Spleen (tissue), 11 donors: ENCODE results near the gene ACOT11. TPM values are rescaled to one million over a fixed set of nuclear protein-coding genes. Genes with fewer than 3 reads are reported as not detected.

Experiments
- DNase-seq: peaks from one replicate; pipeline ENCODE4 v3.0.0-alpha.2; 2020
- H3K27ac ChIP-seq, 8 donors: fragments of 200-600 bp; sonication (generic) in 7 of 8; 1 replicate in 4 of 8; 2 replicates in 4 of 8; pipeline versions ENCODE4 v1.5.0 to v1.8.0; 2016 to 2021; ENCODE audit warnings: inconsistent platforms in 4 of 8, mild to moderate bottlenecking in 4 of 8, moderate library complexity in 1 of 8
- H3K27me3 ChIP-seq, 7 donors: fragments of 200-600 bp; sonication (generic) in 6 of 7; replicated peaks in 1 of 7; 1 replicate in 4 of 7; 2 replicates in 3 of 7; pipeline versions ENCODE4 v1.5.0 to v1.8.0; 2016 to 2021; ENCODE audit warnings: inconsistent platforms in 3 of 7, mild to moderate bottlenecking in 1 of 7
- H3K36me3 ChIP-seq, 6 donors: fragments of 200-600 bp; sonication (generic) in 5 of 6; 1 replicate in 4 of 6; 2 replicates in 2 of 6; pipeline versions ENCODE4 v1.5.0 to v1.8.0; 2016 to 2021; ENCODE audit warnings: inconsistent platforms in 2 of 6
- H3K4me1 ChIP-seq, 6 donors: fragments of 200-600 bp; sonication (generic) in 5 of 6; 1 replicate in 3 of 6; 2 replicates in 3 of 6; pipeline versions ENCODE4 v1.5.0 to v1.8.0; 2016 to 2021; ENCODE audit warnings: inconsistent platforms in 3 of 6
- H3K4me3 ChIP-seq, 8 donors: fragments of 200-600 bp; sonication (generic) in 7 of 8; 1 replicate in 4 of 8; 2 replicates in 4 of 8; pipeline versions ENCODE4 v1.5.0 to v1.8.0; 2016 to 2021; ENCODE audit warnings: inconsistent platforms in 4 of 8, mild to moderate bottlenecking in 4 of 8, moderate library complexity in 2 of 8
- H3K9me3 ChIP-seq, 8 donors: fragments of 200-600 bp; sonication (generic) in 7 of 8; 1 replicate in 4 of 8; 2 replicates in 4 of 8; pipeline versions ENCODE4 v1.5.0 to v1.8.0; 2016 to 2021; ENCODE audit warnings: inconsistent platforms in 4 of 8
- POLR2A ChIP-seq, 3 donors: fragments of 450-650 bp; IDR thresholded peaks; one replicate each; pipeline ENCODE4 v1.5.1; 2017; ENCODE audit warnings: antibody characterized with exemption in 3 of 3, mild to moderate bottlenecking in 1 of 3
- POLR2AphosphoS5 ChIP-seq, 3 donors: sonication (generic); formaldehyde crosslinking; IDR thresholded peaks; one replicate each; pipeline ENCODE4 v1.5.1; 2017; ENCODE audit warnings: antibody characterized with exemption in 3 of 3
- WGBS, 5 donors: extraction: QIAGEN DNeasy Blood & Tissue Kit in 3 of 5; methylation state at CpG; one replicate each; pipeline versions ENCODE4 v1.1.5 to v1.1.7; 2013 to 2018; 5-methylcytosine and 5-hydroxymethylcytosine counted together
- intact Hi-C: fragments of 100-400 bp; cut with DNase I; formaldehyde crosslinking; loops from one replicate; pipeline ENCODE4 v1.15.0; 2023; ENCODE audit warnings: low total_unique reads
- polyA plus RNA-seq, 3 donors: library from polyadenylated mRNA; stranded (reverse); fragments of 200-250 nt; gene quantifications; one replicate each; pipeline ENCODE4 v1.2.1, GENCODE V29; 2013
- total RNA-seq, 7 donors: library from RNA; depleted of rRNA in 3 of 7; stranded (reverse); fragments of >200 nt in 3 of 7; fragmentation: NEBNext Ultra II Directional in 4 of 7; extraction: Animal tissue kit (Norgen Biotek cat#: 25700) in 4 of 7; gene quantifications; one replicate each; pipeline versions ENCODE4 v1.1.0 to v1.2.1, GENCODE V29; 2016 to 2021
- TF ChIP-seq, protein P1 (sequence below), 11 experiments: fragments of 200-600 bp in 7 of 11; fragments of 450-650 bp in 4 of 11; sonication (generic) in 4 of 11; IDR thresholded peaks in 8 of 11; conservative IDR thresholded peaks in 3 of 11; 1 replicate in 7 of 11; 2 replicates in 4 of 11; pipeline versions ENCODE4 v1.4.0 to v1.8.0; 2016 to 2021; ENCODE audit warnings: antibody characterized with exemption in 11 of 11, inconsistent platforms in 4 of 11, mild to moderate bottlenecking in 1 of 11
- donor health status: healthy with polysubstance abuse.
- donor health status: DM: no; HTN: no; CAD: no; lungs with moderate emphysema.
- donor health status: DM: no; HTN: no; CAD: no.
- donor health status: Bipolar disorder and iron deficiency.
- donor health status: healthy.
- donor health status: DM: no; HTN: no; CAD: no.
- donor health status: DM: yes; HTN: yes; CAD: no.

ACOT11 gene
- total and polyA plus RNA-seq, 10 donors = 0.30 to 3.2 (median 2.1) TPM

DNA sequence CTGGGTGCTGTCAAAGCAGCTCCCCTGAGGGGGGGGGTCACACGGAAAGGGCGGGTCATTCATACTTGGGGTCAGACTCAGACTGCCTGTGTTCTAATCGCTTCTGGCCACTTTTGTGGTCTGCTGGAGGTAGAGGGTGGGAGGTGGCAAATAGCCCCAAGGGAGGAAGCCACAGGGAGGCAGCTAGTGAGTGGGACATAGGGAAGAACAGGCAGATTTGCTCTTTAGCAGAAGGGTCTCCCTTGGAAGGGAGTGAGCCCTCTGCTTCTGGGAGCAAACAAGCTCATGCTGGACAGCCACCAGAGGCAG is 24.5 kb downstream of the ACOT11 start:
- 31 to 63% (median 41%) methylated on average over 3 of the region's 3 CpGs for WGBS, 5 donors
- no peaks in the 10 kb centered on the region for H3K27me3 ChIP-seq
- H3K4me3 ChIP-seq = no peak overlapping the region
- peaks cover 0 to 23% (median 14%) of the 10 kb centered on the region in 6 donors for H3K4me1 ChIP-seq
- H3K9me3 ChIP-seq = no peaks in the 10 kb centered on the region
- H3K27ac ChIP-seq = peak overlapping the region in 1 of 8 donors; percentile 0
- intact Hi-C loops = no loop called here
- no peak for TF ChIP-seq POLR2A (IDR thresholded peaks at IDR 0.05)
- TF ChIP-seq, protein P1, sequence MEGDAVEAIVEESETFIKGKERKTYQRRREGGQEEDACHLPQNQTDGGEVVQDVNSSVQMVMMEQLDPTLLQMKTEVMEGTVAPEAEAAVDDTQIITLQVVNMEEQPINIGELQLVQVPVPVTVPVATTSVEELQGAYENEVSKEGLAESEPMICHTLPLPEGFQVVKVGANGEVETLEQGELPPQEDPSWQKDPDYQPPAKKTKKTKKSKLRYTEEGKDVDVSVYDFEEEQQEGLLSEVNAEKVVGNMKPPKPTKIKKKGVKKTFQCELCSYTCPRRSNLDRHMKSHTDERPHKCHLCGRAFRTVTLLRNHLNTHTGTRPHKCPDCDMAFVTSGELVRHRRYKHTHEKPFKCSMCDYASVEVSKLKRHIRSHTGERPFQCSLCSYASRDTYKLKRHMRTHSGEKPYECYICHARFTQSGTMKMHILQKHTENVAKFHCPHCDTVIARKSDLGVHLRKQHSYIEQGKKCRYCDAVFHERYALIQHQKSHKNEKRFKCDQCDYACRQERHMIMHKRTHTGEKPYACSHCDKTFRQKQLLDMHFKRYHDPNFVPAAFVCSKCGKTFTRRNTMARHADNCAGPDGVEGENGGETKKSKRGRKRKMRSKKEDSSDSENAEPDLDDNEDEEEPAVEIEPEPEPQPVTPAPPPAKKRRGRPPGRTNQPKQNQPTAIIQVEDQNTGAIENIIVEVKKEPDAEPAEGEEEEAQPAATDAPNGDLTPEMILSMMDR (IDR thresholded peaks at IDR 0.05 in 8 of 11, conservative IDR thresholded peaks at IDR 0.05 in 3 of 11) = no peak
- no peak for TF ChIP-seq POLR2AphosphoS5 (IDR thresholded peaks at IDR 0.05)
- DNase-seq = peak; percentile 43
- no peaks in the 10 kb centered on the region for H3K36me3 ChIP-seq

DNA sequence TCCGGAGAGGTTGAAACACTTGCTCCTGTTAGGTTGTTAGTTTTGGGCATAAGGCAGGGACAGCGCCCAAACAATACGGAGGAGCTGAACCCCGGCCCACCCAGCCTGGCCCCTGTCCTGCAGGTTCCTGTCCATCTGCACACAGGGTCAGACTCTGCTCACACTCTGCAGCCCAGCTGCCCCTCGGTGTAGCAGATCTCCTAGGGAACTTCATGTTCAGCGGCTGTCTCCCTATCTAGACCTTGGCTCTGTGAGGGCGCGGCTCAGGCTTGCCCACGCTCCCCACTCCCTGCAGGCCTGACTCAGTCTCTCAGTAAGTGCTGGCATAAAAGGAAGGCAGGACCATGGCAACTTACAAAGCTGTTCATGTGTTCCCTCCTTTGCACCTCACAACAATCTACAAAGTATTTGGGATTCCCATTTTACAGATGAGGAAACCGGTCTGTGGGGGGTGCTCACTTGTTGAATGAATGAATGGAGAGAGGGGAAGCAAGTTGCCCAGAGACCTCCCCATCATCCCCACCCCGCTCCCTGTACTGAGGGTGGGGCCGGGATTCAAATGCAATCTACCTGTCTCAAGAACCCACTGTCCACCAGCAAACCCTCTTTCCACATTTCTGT is 26.2 kb downstream of the ACOT11 start:
- WGBS, 5 donors = 86 to 95% (median 92%) methylated on average over 12 of the region's 12 CpGs
- peak; percentile 55 for DNase-seq
- H3K27me3 ChIP-seq = no peaks in the 10 kb centered on the region
- H3K4me1 ChIP-seq = peaks cover 0 to 18% (median 14%) of the 10 kb centered on the region in 6 donors
- H3K36me3 ChIP-seq = no peaks in the 10 kb centered on the region
- H3K9me3 ChIP-seq = no peaks in the 10 kb centered on the region
- H3K4me3 ChIP-seq = no peak overlapping the region
- TF ChIP-seq POLR2A (IDR thresholded peaks at IDR 0.05) = no peak
- no peak for TF ChIP-seq POLR2AphosphoS5 (IDR thresholded peaks at IDR 0.05)
- TF ChIP-seq, protein P1 (IDR thresholded peaks at IDR 0.05 in 8 of 11, conservative IDR thresholded peaks at IDR 0.05 in 3 of 11) = no peak
- intact Hi-C loops = no loop called here
- no peak overlapping the region for H3K27ac ChIP-seq

DNA sequence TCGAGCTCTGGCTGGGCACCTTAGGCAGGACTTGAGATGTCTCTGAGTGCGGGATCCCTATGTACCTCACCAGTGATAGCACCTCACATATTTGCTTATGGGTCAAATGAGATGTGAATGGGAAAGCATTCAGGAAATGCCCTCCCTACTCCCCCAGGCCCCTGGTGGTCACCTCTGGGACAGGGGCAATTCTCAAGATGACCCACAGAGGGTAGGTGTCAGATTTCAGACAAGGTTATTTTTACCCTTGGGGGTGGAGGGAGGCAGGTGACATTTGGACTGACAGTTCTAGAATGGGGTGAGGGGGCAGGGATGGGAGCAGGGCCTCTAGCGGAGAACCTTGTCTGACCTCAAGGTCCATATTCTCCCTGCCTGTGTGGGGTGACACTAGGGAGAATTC is 27.1 kb downstream of the ACOT11 start:
- WGBS, 5 donors = 90 to 95% (median 92%) methylated on average over 3 of the region's 3 CpGs
- intact Hi-C loops = no loop called here
- DNase-seq = peak; percentile 22
- Histone ChIP-seq H3K4me1 (peaks cover 0 to 18% (median 14%) of the 10 kb centered on the region in 6 donors), H3K27me3 (no peaks in the 10 kb centered on the region), H3K27ac (no peak overlapping the region), H3K9me3 (no peaks in the 10 kb centered on the region), H3K4me3 (no peak overlapping the region), H3K36me3 (no peaks in the 10 kb centered on the region)
- no peak for TF ChIP-seq POLR2A (IDR thresholded peaks at IDR 0.05)
- TF ChIP-seq POLR2AphosphoS5 (IDR thresholded peaks at IDR 0.05) = no peak
- TF ChIP-seq, protein P1 (IDR thresholded peaks at IDR 0.05 in 8 of 11, conservative IDR thresholded peaks at IDR 0.05 in 3 of 11) = no peak

DNA sequence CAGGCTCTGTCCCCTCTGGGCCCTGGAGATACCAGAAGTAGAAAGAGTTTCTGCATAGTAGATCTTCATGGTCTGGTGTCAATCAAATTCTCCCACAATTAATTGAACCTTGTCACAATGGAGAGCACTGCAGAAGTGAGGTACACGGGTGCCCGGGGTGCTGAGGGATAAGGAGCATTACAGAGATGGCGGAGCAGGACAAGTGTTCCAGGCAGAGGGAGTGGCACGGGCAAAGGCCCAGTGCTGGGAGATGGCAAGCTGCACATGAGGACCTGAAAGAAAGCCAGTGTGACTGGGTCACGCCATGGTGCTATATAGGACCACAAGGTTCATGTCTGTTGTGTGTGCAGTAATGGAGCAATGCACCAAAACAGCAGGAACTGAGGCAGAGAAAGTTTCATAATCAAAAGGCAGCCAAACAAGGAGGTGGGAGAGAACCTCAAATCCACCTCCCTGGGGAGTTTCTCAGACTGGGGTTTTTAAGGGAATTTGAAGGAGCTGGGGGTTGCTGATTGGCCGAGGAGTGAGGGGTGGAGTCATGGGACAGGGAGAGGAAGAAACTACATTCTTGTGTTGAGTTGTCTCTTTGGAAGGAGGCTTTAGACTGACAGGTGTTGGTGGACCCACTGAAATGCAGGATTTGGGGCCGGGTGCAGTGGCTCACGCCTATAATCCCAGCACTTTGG is 27.7 kb downstream of the ACOT11 start:
- WGBS, 5 donors = 88 to 95% (median 91%) methylated on average over 8 of the region's 8 CpGs
- no peak overlapping the region for H3K4me3 ChIP-seq
- H3K4me1 ChIP-seq = peaks cover 0 to 18% (median 14%) of the 10 kb centered on the region in 6 donors
- DNase-seq = peak; percentile 50
- no peak overlapping the region for H3K27ac ChIP-seq
- H3K9me3 ChIP-seq = no peaks in the 10 kb centered on the region
- H3K36me3 ChIP-seq = no peaks in the 10 kb centered on the region
- intact Hi-C loops = no loop called here
- H3K27me3 ChIP-seq = no peaks in the 10 kb centered on the region
- TF ChIP-seq POLR2AphosphoS5 (IDR thresholded peaks at IDR 0.05) = no peak
